Central memory CD8-positive, alpha-beta T cell (primary cell): ENCODE data around the gene PPP6R2.
A peak's percentile ranks its signal among the peaks of the same experiment; 100 is the strongest.

Experiments used
- ATAC-seq: fragments of 150-1000 bp; cut with Tn5 transposase; replicated peaks from 2 replicates; pipeline ENCODE4 v1.10.0; 2022; ENCODE audit warnings: mild to moderate bottlenecking, moderate FRiP score, moderate number of reproducible peaks; ENCODE audit not compliant: poor library complexity, severe bottlenecking; ENCODE audit errors: extremely low read depth
- DNase-seq, 2 donors: peaks; one replicate each; pipeline ENCODE4 v3.0.0; 2021; ENCODE audit warnings: low spot score in 2 of 2
- H3K27ac Mint-ChIP-seq: one replicate; pipeline ENCODE4 v1.8.0; 2022; ENCODE audit warnings: low read depth, mild to moderate bottlenecking, moderate library complexity, mixed read lengths
- H3K27me3 Mint-ChIP-seq: one replicate; pipeline ENCODE4 v1.8.0; 2022; ENCODE audit warnings: mixed read lengths
- H3K36me3 Mint-ChIP-seq: one replicate; pipeline ENCODE4 v1.8.0; 2022; ENCODE audit warnings: mild to moderate bottlenecking, moderate library complexity, mixed read lengths; ENCODE audit not compliant: insufficient read depth
- H3K4me1 Mint-ChIP-seq: one replicate; pipeline ENCODE4 v1.8.0; 2022; ENCODE audit warnings: mixed read lengths
- H3K4me3 Mint-ChIP-seq: one replicate; pipeline ENCODE4 v1.8.0; 2022; ENCODE audit warnings: mild to moderate bottlenecking, moderate library complexity, mixed read lengths
- H3K9me3 Mint-ChIP-seq: one replicate; pipeline ENCODE4 v1.8.0; 2022; ENCODE audit warnings: mixed read lengths

Gene PPP6R2, protein sequence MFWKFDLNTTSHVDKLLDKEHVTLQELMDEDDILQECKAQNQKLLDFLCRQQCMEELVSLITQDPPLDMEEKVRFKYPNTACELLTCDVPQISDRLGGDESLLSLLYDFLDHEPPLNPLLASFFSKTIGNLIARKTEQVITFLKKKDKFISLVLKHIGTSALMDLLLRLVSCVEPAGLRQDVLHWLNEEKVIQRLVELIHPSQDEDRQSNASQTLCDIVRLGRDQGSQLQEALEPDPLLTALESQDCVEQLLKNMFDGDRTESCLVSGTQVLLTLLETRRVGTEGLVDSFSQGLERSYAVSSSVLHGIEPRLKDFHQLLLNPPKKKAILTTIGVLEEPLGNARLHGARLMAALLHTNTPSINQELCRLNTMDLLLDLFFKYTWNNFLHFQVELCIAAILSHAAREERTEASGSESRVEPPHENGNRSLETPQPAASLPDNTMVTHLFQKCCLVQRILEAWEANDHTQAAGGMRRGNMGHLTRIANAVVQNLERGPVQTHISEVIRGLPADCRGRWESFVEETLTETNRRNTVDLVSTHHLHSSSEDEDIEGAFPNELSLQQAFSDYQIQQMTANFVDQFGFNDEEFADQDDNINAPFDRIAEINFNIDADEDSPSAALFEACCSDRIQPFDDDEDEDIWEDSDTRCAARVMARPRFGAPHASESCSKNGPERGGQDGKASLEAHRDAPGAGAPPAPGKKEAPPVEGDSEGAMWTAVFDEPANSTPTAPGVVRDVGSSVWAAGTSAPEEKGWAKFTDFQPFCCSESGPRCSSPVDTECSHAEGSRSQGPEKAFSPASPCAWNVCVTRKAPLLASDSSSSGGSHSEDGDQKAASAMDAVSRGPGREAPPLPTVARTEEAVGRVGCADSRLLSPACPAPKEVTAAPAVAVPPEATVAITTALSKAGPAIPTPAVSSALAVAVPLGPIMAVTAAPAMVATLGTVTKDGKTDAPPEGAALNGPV

DNA sequence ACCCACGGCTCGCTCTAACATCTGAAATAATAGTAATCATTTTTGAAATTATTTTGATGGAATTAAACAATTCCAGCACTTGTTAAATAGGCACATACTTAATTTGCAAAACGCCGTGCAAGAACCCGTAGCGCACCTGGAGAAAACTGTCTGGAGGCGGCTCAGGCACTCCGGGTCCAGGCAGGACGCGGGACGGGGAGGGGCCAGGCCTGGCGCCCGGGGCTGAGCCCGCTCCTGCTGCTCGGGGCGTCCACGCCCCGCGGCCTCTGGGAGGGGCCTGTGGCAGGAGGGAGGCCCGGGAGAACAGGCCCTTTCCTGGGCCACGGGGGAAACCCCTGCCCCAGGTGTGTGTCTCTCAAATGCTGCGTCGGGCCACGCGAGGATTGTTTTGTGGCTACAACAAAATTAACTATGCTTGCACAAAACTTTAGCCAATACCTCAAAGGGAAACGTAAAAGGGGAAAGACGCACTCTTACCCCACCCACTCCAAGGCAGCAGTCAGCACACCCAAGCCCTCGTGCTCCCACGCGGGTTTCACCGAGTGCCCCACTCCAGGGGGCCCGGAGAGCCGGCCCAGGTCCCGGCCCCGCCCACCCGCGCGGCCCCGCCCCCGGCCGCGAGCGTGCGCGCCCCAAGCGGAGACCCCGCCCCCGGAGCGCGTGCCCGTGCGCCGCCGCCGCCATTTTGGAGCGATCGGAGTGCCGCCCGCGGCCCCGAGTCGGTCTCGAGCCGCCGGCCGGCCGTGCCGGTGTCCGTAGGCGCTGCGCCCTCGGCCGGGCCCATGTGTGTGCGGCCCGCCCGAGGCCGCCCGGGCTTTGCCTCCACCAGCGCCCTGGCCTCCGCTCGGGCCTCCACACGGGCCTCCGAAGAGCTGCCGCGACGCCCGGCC is at the start of gene PPP6R2:
TSS of gene PPP6R2 (plus strand) at position 677 of the 890 bp plus-strand sequence. CDS start 50,582 bp downstream, outside the sequence.
- Mint-ChIP-seq H3K27ac (no peak within 1 kb of the TSS), H3K9me3 (no peaks in the 10 kb centered on the region), H3K4me1 (no peaks in the 10 kb centered on the region), H3K36me3 (peaks cover 1% of the 10 kb centered on the region), H3K27me3 (no peaks in the 10 kb centered on the region), H3K4me3 (peak within 1 kb of the TSS; percentile 68)
- DNase-seq (peak; percentile 79 to 84), ATAC-seq (peak; percentile 84)

DNA sequence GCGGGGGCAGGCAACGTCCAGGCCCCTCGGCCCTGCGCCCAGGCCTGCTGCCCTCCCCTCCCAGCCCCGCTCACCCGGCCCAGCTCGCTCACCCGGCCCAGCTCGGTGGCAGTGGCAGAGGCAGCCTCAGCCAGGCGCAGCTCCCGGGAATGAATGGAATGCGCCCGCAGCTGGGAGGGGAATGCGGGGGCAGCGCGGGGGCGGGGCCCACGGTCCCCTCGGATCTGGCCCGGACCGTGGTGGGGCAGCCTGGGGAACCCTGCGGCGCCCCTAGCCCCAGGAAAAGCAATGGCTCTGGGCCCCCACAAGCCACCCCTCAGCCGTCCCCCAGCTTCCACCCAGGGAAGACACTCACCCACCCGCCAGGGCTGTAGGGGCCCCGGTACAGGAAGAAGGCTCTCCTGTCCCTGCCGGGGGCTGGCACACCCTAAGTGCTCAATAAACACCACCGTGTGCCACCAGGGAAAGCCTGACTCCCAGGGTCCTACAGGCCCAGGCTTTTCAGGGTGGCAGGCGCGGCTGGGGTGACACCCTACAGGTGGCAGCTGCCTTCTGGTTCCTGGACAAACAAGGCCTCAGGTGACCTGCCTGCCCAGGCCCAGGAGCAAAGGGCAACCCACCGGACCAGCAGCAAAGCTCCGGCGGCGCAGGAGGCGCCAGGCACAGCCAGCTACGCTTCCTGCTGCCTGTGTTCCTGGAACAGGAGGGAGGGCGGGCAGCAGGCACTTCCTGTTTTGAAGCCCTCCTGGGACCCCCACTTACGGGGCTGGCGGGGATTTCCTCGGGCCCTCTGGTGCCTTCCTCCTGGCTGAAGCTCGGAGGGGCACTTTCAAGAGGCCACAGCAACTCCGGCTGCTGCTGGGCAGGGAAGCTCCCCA is 49.4 kb upstream of the PPP6R2 start:
- no peaks in the 10 kb centered on the region for H3K9me3 Mint-ChIP-seq
- no peak overlapping the region for H3K27ac Mint-ChIP-seq

DNA sequence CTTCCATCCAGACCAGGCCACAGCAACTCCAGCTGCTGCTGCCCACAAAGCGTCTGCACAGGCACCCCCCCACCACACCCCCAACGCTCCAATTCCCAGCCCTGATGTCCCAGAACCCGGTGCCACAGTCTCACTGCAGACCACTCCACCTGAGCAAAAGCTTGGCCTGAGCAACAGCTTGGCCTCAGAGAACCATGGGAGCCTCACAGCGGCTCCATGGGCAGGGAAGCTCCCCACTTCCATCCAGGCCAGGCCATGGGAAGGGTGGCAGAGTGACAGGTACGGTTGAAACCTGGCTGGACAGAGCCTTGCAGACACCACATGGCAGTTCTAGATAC is 48.8 kb upstream of the PPP6R2 start:
- DNase-seq (no peak), ATAC-seq (no peak)
- Mint-ChIP-seq H3K4me3 (no peak overlapping the region), H3K36me3 (no peaks in the 10 kb centered on the region), H3K4me1 (peaks cover 6% of the 10 kb centered on the region), H3K27me3 (peaks cover 22% of the 10 kb centered on the region), H3K27ac (no peak overlapping the region), H3K9me3 (no peaks in the 10 kb centered on the region)

More for the DNA sequence above, 49.4 kb upstream of the PPP6R2 start:
- H3K4me3 Mint-ChIP-seq, result no peak overlapping the region
- H3K27me3 Mint-ChIP-seq, result peaks cover 22% of the 10 kb centered on the region
- DNase-seq, result no peak
- ATAC-seq, result no peak
- H3K36me3 Mint-ChIP-seq, result no peaks in the 10 kb centered on the region
- peaks cover 6% of the 10 kb centered on the region for H3K4me1 Mint-ChIP-seq

DNA sequence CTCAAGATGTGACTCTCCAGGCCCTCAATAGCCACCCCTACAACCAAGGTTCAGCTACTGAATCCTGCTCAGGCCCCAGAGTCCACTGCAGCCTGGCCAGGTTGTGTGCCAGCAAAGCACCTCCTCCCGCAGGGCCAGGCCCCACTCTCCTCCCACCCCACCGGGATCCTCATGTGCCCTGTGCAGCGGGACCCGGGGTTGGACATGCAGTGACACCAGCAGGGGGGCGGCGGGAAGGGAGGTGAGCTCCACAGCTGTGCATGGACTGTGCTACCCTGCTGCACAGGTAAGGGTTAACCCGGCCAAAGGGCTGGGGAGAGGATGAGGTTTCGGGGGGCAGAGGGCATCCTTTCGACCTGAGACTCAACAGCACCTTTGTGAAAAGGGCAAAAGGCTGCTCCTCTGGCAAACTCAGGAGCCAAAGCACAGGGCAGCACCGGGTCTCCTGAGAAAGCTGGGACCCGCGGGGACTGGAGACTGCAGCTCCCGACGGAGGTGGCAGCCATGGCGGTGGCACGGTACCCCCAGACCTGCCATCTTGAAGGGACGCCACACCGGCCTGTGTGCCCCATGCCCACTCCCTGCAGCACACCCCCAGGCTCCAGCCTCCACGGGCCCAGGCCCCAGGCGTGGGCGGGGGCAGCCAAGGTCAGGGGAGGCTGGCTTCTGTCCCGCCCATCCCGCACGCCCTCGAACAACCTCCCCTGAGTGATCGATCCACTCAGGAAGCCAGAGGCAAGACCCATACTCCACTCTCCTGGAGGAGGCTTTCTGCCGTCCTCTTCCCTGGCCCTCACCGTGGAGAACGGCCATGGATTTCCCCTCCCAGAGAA is 46.3 kb upstream of the PPP6R2 start:
- H3K36me3 Mint-ChIP-seq, result no peaks in the 10 kb centered on the region
- peaks cover 12% of the 10 kb centered on the region for H3K27me3 Mint-ChIP-seq
- ATAC-seq, result no peak
- peaks cover 6% of the 10 kb centered on the region for H3K4me1 Mint-ChIP-seq
- no peaks in the 10 kb centered on the region for H3K9me3 Mint-ChIP-seq
- no peak for DNase-seq
- H3K4me3 Mint-ChIP-seq, result no peak overlapping the region
- H3K27ac Mint-ChIP-seq, result no peak overlapping the region

DNA sequence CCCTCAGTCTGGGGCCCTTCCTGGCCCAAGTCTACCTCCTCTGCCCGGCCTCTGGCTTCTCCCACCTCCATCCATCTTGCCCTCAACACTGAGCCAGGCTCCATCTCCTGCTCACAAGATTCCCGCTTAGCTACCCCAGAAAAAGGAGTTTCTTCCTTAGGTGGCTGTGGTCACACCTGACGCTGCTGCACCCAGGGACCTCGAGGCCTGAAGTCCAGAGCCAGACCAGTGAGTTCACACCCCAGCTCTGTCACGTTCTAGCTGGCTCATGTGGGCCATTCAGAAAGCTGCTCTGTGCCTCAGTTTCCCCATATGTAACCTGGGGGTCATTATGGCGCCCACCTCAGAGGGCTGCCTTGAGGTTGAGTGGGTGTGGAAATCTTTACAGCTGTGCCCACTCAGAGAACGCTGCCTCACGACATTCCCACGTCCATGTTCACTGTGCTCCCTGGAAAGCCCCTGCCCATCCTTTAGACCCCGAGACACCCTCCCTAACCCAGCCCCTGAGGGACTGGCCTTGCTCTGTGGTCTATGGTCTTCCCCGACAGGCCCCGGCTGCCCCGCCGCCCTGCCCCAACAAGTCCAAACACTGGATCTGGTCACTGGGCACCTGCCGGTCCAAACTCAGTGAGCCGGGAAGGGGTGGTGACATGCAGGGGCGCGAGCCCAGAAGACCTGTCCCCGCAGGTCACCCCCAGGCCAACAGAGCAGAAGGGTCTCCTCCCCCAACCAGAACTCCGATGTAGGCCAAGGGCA is 45.4 kb upstream of the PPP6R2 start:
- Mint-ChIP-seq H3K4me3 (no peak overlapping the region), H3K36me3 (no peaks in the 10 kb centered on the region), H3K9me3 (no peaks in the 10 kb centered on the region), H3K4me1 (peaks cover 2% of the 10 kb centered on the region), H3K27me3 (peaks cover 4% of the 10 kb centered on the region), H3K27ac (no peak overlapping the region)
- no peak for DNase-seq
- ATAC-seq, result no peak

DNA sequence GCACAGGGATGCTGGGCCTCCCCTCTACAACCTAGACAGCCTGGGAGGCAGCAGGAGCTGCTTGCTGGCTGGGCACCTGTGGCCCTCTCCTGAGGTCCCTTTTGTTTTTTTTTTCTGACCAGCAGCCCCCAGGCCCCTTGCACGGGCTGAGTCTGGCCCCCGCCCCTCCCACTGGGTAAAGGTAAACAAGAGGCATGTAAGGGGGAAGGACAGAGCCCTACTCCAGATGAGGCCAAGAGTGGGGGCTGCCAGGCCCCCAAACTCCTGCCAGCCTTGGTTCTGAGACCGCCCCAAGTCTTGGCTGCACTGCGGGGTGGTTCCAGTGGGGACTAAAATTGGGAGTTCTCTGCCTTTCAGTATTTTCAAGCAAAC is 44.9 kb upstream of the PPP6R2 start:
- Mint-ChIP-seq H3K4me1 (no peaks in the 10 kb centered on the region), H3K9me3 (no peaks in the 10 kb centered on the region)

DNA sequence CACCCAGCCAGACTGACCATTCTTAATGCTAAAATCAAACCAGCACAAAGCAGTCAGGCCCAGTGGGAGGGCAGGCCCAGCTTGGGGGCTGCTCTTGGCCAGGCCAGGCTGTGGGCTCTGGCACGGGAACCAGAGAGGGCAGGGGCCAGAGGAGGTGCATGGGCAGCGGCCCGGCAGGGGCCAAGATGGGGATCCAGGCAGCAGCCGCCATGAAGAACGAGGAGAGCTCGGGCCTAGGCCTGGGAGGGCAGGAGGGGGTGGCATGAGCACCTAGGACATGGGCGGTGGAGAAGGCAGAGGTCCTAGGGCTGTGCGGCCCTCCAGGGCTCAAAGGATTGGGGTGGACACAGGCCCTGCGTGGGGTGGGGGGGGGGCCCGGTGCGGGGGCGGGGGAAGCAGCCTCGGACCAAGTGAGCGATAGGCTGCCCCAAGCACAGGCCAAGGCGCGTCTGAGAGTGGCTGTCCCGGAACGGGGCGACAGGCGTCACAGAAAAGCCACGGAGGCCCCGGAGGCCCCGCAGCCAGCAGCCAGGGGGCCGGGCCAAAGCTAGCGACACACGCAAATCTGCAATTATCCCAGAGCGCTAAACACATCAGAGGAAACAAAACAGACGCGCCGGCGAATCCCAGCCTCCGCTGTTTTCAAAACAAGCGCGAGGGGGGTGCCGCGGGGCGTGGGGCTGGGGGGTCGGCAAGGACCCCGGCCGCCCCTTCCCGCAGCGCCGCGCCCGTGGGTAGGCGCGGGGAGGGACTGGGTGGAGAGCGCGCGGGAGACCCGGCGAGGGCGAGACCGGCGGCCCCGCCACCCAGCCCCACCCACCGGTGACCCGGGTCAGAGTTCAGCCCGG is 44.0 kb upstream of the PPP6R2 start:
- Mint-ChIP-seq H3K27me3 (peaks cover 7% of the 10 kb centered on the region), H3K9me3 (no peaks in the 10 kb centered on the region), H3K36me3 (no peaks in the 10 kb centered on the region), H3K4me3 (no peak overlapping the region), H3K4me1 (no peaks in the 10 kb centered on the region), H3K27ac (no peak overlapping the region)
- ATAC-seq (no peak), DNase-seq (no peak)

More for the DNA sequence above, 44.9 kb upstream of the PPP6R2 start:
- Mint-ChIP-seq H3K27ac (no peak overlapping the region), H3K27me3 (peaks cover 6% of the 10 kb centered on the region), H3K36me3 (no peaks in the 10 kb centered on the region), H3K4me3 (no peak overlapping the region)
- ATAC-seq, result no peak
- DNase-seq, result no peak

DNA sequence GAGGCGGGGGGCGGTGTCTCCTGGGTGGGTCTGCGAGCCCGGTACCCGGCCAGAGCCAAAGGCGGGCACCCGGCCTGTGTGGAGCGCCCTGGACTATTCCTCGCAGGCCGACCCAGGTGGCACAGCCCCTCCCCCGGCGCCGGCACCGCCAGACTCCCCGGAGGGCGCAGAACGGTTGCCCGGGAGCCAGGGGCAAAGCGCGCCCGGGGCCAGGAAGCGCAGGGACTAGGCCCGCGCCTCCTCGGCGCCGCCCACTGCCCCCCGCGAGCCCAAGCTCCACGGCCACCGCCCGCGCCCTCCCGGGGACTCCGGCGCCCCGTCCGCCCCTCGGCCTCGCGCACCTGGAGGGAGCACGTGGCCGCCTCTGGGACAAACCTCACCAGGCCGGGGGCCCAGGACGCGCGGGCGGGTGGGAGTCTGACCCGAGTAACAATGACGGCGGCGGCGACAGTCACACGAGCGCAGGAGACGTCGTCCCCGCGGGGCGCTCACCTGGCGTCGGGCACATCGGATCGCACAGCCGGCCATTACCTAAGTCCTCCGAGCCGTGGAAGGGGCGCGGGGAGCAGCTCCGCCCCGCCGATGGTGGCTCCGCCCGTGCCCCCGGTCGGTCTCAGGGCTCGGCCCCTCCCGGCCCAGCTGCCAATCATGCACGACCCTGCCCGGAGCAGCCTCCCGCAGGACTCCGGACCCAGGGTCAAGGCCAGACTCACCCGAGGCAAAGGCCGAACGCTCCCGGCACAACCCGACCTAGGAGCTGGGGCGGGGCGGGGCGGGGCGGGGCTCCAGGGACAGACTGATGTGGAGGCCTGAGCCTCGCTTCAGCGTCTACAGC is 43.1 kb upstream of the PPP6R2 start:
- Mint-ChIP-seq H3K4me3 (no peak overlapping the region), H3K36me3 (no peaks in the 10 kb centered on the region), H3K27ac (no peak overlapping the region), H3K27me3 (peaks cover 8% of the 10 kb centered on the region), H3K9me3 (no peaks in the 10 kb centered on the region), H3K4me1 (no peaks in the 10 kb centered on the region)
- no peak for ATAC-seq
- DNase-seq, result no peak

DNA sequence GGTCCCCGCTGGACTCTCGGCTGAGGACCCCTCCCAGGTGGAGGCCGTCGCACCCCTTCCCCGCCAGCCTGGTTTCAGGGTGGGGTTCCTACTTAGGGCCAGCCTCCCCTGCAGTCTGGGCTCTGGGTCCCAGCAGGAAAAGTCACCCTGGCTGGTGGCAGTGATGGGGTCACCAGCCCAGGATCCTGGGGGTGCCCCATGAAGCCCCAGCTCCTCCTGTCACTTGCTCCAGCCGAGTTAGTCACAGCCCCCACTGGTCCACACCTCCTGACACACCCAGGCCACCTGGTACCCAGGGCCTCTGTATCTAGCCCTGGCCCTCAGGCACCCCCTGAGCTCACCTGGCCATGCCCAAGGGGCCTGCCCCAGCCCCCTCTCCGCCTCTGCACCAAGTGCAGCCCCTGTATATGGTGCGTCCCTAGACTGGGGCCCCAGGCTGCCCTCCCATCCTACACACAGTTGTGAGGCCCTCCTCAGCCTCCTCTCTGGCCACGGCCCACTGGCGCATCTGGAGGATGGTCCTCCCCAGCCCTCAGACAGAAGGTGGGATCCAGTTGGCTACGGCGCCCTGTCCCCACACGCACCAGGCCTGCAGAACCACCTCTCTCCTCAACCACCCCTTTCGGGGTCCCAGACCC is 42.4 kb upstream of the PPP6R2 start:
- H3K4me3 Mint-ChIP-seq, result no peak overlapping the region
- peaks cover 16% of the 10 kb centered on the region for H3K27me3 Mint-ChIP-seq
- H3K27ac Mint-ChIP-seq, result no peak overlapping the region
- H3K36me3 Mint-ChIP-seq, result no peaks in the 10 kb centered on the region
- H3K9me3 Mint-ChIP-seq, result no peaks in the 10 kb centered on the region
- DNase-seq, result no peak
- no peak for ATAC-seq
- H3K4me1 Mint-ChIP-seq, result no peaks in the 10 kb centered on the region
